Mononuclear cell (primary cell): ENCODE data around the gene UMOD. TPM values are rescaled to one million over a fixed set of nuclear protein-coding genes. Genes with fewer than 3 reads are reported as not detected.

Experiments used
- H3K27me3 ChIP-seq: 2 replicates; pipeline ENCODE4 v1.6.0; 2011; ENCODE audit warnings: low read length, control low read depth; ENCODE audit not compliant: insufficient read depth
- H3K4me1 ChIP-seq: 2 replicates; pipeline ENCODE4 v1.5.1; 2011; ENCODE audit warnings: mild to moderate bottlenecking, low read length, control low read depth; ENCODE audit not compliant: insufficient read depth
- H3K4me3 ChIP-seq: 2 replicates; pipeline ENCODE4 v1.5.1; 2011; ENCODE audit warnings: mild to moderate bottlenecking, low read length, moderate library complexity
- H3K9me3 ChIP-seq: 2 replicates; pipeline ENCODE4 v1.5.1; 2011; ENCODE audit warnings: low read depth, mild to moderate bottlenecking, control low read depth, low read length
- total RNA-seq: library from RNA; depleted of rRNA; stranded (reverse); fragments of >200 nt; gene quantifications from one replicate; pipeline ENCODE4 v1.2.3, GENCODE V29; 2012

Gene UMOD
- total RNA-seq: not detected

- Histone ChIP-seq H3K4me1 (no peaks in the 10 kb centered on the region), H3K4me3 (no peak within 1 kb of the TSS), H3K9me3 (no peaks in the 10 kb centered on the region)
Observed at GRCh38 chr16:20352615-20353014, at the start of gene UMOD. TSS of gene UMOD (minus strand) at chr16:20352715. CDS start at chr16:20350737, 1,978 bp downstream.

GRCh38 chr16:20401475-20402016, 49.0 kb upstream of the UMOD start:
- no peaks in the 10 kb centered on the region for H3K4me1 ChIP-seq
- H3K27me3 ChIP-seq: no peaks in the 10 kb centered on the region
- no peaks in the 10 kb centered on the region for H3K9me3 ChIP-seq
- H3K4me3 ChIP-seq: no peak overlapping the region

More at GRCh38 chr16:20352615-20353014, at the start of gene UMOD:
- H3K27me3 ChIP-seq: no peaks in the 10 kb centered on the region

GRCh38 chr16:20401066-20401465, 48.6 kb upstream of the UMOD start:
- Histone ChIP-seq H3K4me3 (no peak overlapping the region), H3K9me3 (no peaks in the 10 kb centered on the region), H3K4me1 (no peaks in the 10 kb centered on the region), H3K27me3 (no peaks in the 10 kb centered on the region)

- Histone ChIP-seq H3K4me3 (no peak overlapping the region), H3K27me3 (no peaks in the 10 kb centered on the region), H3K9me3 (no peaks in the 10 kb centered on the region), H3K4me1 (no peaks in the 10 kb centered on the region)
Observed at GRCh38 chr16:20399185-20399584, 46.7 kb upstream of the UMOD start.

GRCh38 chr16:20398603-20399002, 46.1 kb upstream of the UMOD start:
- Histone ChIP-seq H3K4me1 (no peaks in the 10 kb centered on the region), H3K27me3 (no peaks in the 10 kb centered on the region), H3K4me3 (no peak overlapping the region), H3K9me3 (no peaks in the 10 kb centered on the region)

GRCh38 chr16:20397468-20398074, 45.1 kb upstream of the UMOD start:
- H3K4me1 ChIP-seq: no peaks in the 10 kb centered on the region
- H3K27me3 ChIP-seq: no peaks in the 10 kb centered on the region
- no peak overlapping the region for H3K4me3 ChIP-seq
- H3K9me3 ChIP-seq: no peaks in the 10 kb centered on the region

GRCh38 chr16:20396846-20397467, 44.4 kb upstream of the UMOD start:
- no peak overlapping the region for H3K4me3 ChIP-seq
- no peaks in the 10 kb centered on the region for H3K27me3 ChIP-seq
- H3K9me3 ChIP-seq: no peaks in the 10 kb centered on the region
- H3K4me1 ChIP-seq: no peaks in the 10 kb centered on the region

- Histone ChIP-seq H3K9me3 (no peaks in the 10 kb centered on the region), H3K27me3 (no peaks in the 10 kb centered on the region)
Observed at GRCh38 chr16:20395946-20396345, 43.4 kb upstream of the UMOD start.

GRCh38 chr16:20393801-20394577, 41.5 kb upstream of the UMOD start:
- H3K4me3 ChIP-seq: no peak overlapping the region
- H3K9me3 ChIP-seq: no peaks in the 10 kb centered on the region
- no peaks in the 10 kb centered on the region for H3K27me3 ChIP-seq
- H3K4me1 ChIP-seq: no peaks in the 10 kb centered on the region

More at GRCh38 chr16:20395946-20396345, 43.4 kb upstream of the UMOD start:
- Histone ChIP-seq H3K4me1 (no peaks in the 10 kb centered on the region), H3K4me3 (no peak overlapping the region)

GRCh38 chr16:20391045-20391444, 38.5 kb upstream of the UMOD start:
- H3K9me3 ChIP-seq: no peaks in the 10 kb centered on the region
- no peaks in the 10 kb centered on the region for H3K4me1 ChIP-seq
- no peaks in the 10 kb centered on the region for H3K27me3 ChIP-seq

GRCh38 chr16:20388854-20389253, 36.3 kb upstream of the UMOD start:
- no peaks in the 10 kb centered on the region for H3K9me3 ChIP-seq
- H3K4me1 ChIP-seq: no peaks in the 10 kb centered on the region
- no peaks in the 10 kb centered on the region for H3K27me3 ChIP-seq
- no peak overlapping the region for H3K4me3 ChIP-seq

More at GRCh38 chr16:20391045-20391444, 38.5 kb upstream of the UMOD start:
- no peak overlapping the region for H3K4me3 ChIP-seq

GRCh38 chr16:20387978-20388377, 35.5 kb upstream of the UMOD start:
- H3K4me1 ChIP-seq: no peaks in the 10 kb centered on the region
- H3K4me3 ChIP-seq: no peak overlapping the region
- no peaks in the 10 kb centered on the region for H3K27me3 ChIP-seq
- H3K9me3 ChIP-seq: no peaks in the 10 kb centered on the region

GRCh38 chr16:20385844-20386832, 33.6 kb upstream of the UMOD start:
- no peaks in the 10 kb centered on the region for H3K4me1 ChIP-seq
- H3K9me3 ChIP-seq: no peaks in the 10 kb centered on the region
- no peak overlapping the region for H3K4me3 ChIP-seq
- no peaks in the 10 kb centered on the region for H3K27me3 ChIP-seq
